Transverse colon (tissue), 3 donors: Measurements from ENCODE around the gene SOX5.

Experiments used
- CTCF ChIP-seq, 5 experiments: fragments of 200-600 bp in 3 of 5; fragments of 450-650 bp in 2 of 5; sonication (generic) in 3 of 5; IDR thresholded peaks; 1 replicate in 2 of 5; 2 replicates in 3 of 5; pipeline ENCODE4 v1.5.1; 2016 to 2017; ENCODE audit warnings: antibody characterized with exemption in 5 of 5, inconsistent platforms in 3 of 5, mild to moderate bottlenecking in 2 of 5, moderate library complexity in 1 of 5
- EP300 ChIP-seq: sonication (generic); formaldehyde crosslinking; IDR thresholded peaks from one replicate; pipeline ENCODE4 v1.6.1; 2017; ENCODE audit warnings: antibody characterized with exemption, low read depth
- POLR2A ChIP-seq: fragments of 450-650 bp; IDR thresholded peaks from one replicate; pipeline ENCODE4 v1.6.1; 2016; ENCODE audit warnings: antibody characterized with exemption, mild to moderate bottlenecking, moderate library complexity

- no peak for TF ChIP-seq EP300
- TF ChIP-seq CTCF (IDR thresholded peaks at IDR 0.05), result no peak
- no peak for TF ChIP-seq POLR2A
These were observed 331.7 kb downstream of the SOX5 start for GRCh38 chr12:23617749-23618148.
